ENCODE results near the gene JAM3.

DNA sequence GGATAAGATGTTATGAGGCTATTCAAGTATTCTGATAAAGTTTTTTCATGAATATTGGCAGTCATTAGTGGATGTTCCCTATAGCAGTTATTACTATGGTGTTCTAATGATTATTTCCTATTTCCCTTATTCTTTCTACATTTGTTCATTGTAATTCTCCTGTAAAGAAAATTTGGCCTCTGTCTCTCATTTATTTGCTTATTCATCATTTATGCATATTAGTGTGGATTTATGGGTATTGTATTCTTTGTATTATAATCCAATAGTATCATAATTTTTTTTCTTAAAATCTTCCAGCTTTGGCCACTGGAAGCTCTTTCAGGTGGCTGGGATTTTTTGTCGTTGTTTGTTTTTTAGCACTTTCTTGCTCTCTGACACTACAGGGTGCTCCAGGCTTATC, 47.3 kb downstream of the JAM3 start:
- TF ChIP-seq, protein P1, sequence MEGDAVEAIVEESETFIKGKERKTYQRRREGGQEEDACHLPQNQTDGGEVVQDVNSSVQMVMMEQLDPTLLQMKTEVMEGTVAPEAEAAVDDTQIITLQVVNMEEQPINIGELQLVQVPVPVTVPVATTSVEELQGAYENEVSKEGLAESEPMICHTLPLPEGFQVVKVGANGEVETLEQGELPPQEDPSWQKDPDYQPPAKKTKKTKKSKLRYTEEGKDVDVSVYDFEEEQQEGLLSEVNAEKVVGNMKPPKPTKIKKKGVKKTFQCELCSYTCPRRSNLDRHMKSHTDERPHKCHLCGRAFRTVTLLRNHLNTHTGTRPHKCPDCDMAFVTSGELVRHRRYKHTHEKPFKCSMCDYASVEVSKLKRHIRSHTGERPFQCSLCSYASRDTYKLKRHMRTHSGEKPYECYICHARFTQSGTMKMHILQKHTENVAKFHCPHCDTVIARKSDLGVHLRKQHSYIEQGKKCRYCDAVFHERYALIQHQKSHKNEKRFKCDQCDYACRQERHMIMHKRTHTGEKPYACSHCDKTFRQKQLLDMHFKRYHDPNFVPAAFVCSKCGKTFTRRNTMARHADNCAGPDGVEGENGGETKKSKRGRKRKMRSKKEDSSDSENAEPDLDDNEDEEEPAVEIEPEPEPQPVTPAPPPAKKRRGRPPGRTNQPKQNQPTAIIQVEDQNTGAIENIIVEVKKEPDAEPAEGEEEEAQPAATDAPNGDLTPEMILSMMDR (IDR thresholded peaks at IDR 0.05) = no peak
- TF ChIP-seq ZFX (IDR thresholded peaks at IDR 0.05; ENCODE audit: borderline replicate concordance) = no peak

Data from 22Rv1 (cell line).